Measurements from ENCODE around the gene ZNF234. TPM values are rescaled to one million over a fixed set of nuclear protein-coding genes. Genes with fewer than 3 reads are reported as not detected.

ZNF234 gene
- total RNA-seq, 1 experiment from 2014 or later, result 6.4 TPM

DNA sequence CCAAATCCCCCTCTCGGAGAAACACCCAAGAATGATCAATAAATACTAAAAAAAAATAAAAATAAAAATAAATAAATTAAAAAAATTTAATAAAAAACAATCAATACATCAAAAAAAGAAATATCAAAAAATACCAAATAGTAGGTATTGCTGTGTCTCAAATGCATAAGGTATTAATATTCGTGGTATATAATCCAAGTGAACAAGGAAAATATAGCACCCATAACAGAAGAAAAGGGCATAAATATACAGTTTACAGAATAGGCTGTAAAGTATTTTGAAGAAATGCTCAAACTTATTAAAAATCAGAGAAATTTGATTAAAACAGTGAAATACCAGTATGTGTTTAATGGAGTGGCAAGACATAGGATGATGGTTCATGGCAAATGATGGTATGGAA is 63.4 kb downstream of the ZNF234 start:
- in situ Hi-C loops (cut with HindIII; ENCODE audit: low pct_unique_long_range_greater_than_20kb, low sequenced_read_pairs), result no loop called here
- TF ChIP-seq POLR2AphosphoS5 (IDR thresholded peaks at IDR 0.05; ENCODE audit: low read depth, low read length) (no peak), SIN3A (IDR thresholded peaks at IDR 0.05; ENCODE audit: borderline replicate concordance, insufficient read depth, low read depth, low read length) (no peak), TCF7L2 (IDR thresholded peaks at IDR 0.05; ENCODE audit: low read depth, low read length) (no peak)
- TF ChIP-seq, protein P1, sequence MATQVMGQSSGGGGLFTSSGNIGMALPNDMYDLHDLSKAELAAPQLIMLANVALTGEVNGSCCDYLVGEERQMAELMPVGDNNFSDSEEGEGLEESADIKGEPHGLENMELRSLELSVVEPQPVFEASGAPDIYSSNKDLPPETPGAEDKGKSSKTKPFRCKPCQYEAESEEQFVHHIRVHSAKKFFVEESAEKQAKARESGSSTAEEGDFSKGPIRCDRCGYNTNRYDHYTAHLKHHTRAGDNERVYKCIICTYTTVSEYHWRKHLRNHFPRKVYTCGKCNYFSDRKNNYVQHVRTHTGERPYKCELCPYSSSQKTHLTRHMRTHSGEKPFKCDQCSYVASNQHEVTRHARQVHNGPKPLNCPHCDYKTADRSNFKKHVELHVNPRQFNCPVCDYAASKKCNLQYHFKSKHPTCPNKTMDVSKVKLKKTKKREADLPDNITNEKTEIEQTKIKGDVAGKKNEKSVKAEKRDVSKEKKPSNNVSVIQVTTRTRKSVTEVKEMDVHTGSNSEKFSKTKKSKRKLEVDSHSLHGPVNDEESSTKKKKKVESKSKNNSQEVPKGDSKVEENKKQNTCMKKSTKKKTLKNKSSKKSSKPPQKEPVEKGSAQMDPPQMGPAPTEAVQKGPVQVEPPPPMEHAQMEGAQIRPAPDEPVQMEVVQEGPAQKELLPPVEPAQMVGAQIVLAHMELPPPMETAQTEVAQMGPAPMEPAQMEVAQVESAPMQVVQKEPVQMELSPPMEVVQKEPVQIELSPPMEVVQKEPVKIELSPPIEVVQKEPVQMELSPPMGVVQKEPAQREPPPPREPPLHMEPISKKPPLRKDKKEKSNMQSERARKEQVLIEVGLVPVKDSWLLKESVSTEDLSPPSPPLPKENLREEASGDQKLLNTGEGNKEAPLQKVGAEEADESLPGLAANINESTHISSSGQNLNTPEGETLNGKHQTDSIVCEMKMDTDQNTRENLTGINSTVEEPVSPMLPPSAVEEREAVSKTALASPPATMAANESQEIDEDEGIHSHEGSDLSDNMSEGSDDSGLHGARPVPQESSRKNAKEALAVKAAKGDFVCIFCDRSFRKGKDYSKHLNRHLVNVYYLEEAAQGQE (IDR thresholded peaks at IDR 0.05; ENCODE audit: insufficient read depth in 1 of 2, low read depth in 2 of 2, low read length in 1 of 2), result no peak
- TF ChIP-seq, protein P2, sequence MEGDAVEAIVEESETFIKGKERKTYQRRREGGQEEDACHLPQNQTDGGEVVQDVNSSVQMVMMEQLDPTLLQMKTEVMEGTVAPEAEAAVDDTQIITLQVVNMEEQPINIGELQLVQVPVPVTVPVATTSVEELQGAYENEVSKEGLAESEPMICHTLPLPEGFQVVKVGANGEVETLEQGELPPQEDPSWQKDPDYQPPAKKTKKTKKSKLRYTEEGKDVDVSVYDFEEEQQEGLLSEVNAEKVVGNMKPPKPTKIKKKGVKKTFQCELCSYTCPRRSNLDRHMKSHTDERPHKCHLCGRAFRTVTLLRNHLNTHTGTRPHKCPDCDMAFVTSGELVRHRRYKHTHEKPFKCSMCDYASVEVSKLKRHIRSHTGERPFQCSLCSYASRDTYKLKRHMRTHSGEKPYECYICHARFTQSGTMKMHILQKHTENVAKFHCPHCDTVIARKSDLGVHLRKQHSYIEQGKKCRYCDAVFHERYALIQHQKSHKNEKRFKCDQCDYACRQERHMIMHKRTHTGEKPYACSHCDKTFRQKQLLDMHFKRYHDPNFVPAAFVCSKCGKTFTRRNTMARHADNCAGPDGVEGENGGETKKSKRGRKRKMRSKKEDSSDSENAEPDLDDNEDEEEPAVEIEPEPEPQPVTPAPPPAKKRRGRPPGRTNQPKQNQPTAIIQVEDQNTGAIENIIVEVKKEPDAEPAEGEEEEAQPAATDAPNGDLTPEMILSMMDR (IDR thresholded peaks at IDR 0.05), result no peak
- no peaks in the 10 kb centered on the region for H3K36me3 ChIP-seq (ENCODE audit: control insufficient read depth, insufficient read depth, low read length)
- DNase-seq (ENCODE audit: low read depth, low spot score) (no peak), ATAC-seq (no peak)
- CTCF ChIA-PET, result no interaction called here
- H3K27ac ChIP-seq (ENCODE audit: low read length), result no peak overlapping the region
- POLR2A ChIA-PET, result no interaction called here
- H3K9me3 ChIP-seq (ENCODE audit: control insufficient read depth, insufficient read depth, low read depth, low read length), result no peaks in the 10 kb centered on the region
- intact Hi-C loops (cut with micrococcal nuclease; ENCODE audit: unreplicated experiment), result no loop called here
- no peak overlapping the region for H3K4me3 ChIP-seq (ENCODE audit: low read depth in 2 of 2, low read length in 2 of 2)
- H3K4me1 ChIP-seq (ENCODE audit: control insufficient read depth, insufficient read depth, low read length), result no peaks in the 10 kb centered on the region
- no TSS peak for BruUV-seq (replicated peaks)
- H3K27me3 ChIP-seq (ENCODE audit: control insufficient read depth, insufficient read depth, low read length), result no peaks in the 10 kb centered on the region

DNA sequence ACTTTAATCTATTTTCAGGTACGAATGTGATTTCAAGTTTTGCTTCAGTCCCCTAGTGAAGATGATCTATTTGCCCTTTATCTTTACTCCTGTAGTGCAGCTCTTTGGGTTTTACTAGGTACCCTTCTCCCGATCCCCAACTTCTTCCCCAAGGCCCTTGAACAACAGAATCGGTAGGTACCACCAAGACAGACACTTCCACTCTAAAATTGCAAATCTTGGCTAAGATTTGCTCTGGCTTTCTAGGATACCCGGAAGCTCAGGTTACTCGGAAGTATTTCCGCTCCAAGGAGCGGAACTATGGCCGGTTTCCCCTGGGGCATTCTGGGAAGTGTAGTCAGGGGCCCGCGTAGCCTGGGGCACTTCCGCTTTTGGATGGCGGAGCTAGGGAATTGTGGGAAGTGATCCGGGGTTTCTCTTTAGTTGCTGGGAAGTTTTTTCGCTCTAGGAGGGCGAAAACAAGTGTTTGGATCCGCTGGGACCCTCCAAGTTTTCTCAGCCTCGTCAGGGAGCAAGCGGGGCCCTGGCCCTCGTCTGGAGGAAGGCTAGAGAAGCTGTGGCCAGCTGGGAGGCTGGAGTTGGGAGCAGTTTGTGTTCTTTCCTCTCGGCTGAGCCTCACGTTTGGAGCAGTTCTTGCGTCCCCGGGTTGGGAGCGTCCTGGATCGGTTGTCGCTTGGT is 65.9 kb downstream of the ZNF234 start:
- POLR2A ChIA-PET, result interaction anchor here (0.6 kb wide), 1 partner anchor 319 kb away, joined by 5 read pairs; no protein-coding TSS in a partner anchor
- DNase-seq (ENCODE audit: low read depth, low spot score) (peak; percentile 64), ATAC-seq (peak; percentile 98)
- intact Hi-C loops (cut with micrococcal nuclease; ENCODE audit: unreplicated experiment) (no loop called here), in situ Hi-C loops (cut with HindIII; ENCODE audit: low pct_unique_long_range_greater_than_20kb, low sequenced_read_pairs) (no loop called here)
- no peaks in the 10 kb centered on the region for H3K4me1 ChIP-seq (ENCODE audit: control insufficient read depth, insufficient read depth, low read length)
- peak overlapping the region; percentile 94 for H3K27ac ChIP-seq (ENCODE audit: low read length)
- no peaks in the 10 kb centered on the region for H3K36me3 ChIP-seq (ENCODE audit: control insufficient read depth, insufficient read depth, low read length)
- no peaks in the 10 kb centered on the region for H3K9me3 ChIP-seq (ENCODE audit: control insufficient read depth, insufficient read depth, low read depth, low read length)
- peak overlapping the region; percentile 81 to 83 for H3K4me3 ChIP-seq (ENCODE audit: low read depth in 2 of 2, low read length in 2 of 2)
- no TSS peak for BruUV-seq (replicated peaks)
- CTCF ChIA-PET, result no interaction called here
- H3K27me3 ChIP-seq (ENCODE audit: control insufficient read depth, insufficient read depth, low read length), result no peaks in the 10 kb centered on the region
- TF ChIP-seq, protein P2 (IDR thresholded peaks at IDR 0.05), result no peak
- peak; percentile 69; the same call in 1 of the 2 replicates for TF ChIP-seq POLR2AphosphoS5 (IDR thresholded peaks at IDR 0.05; ENCODE audit: low read depth, low read length)

Other genes starting within 250 kb of the ZNF234 start
- 10.7 TPM for gene ZNF45, start 206.3 kb upstream of the ZNF234 start, total RNA-seq (2021; ENCODE audit: unreplicated experiment)
- gene ZNF221, start 190.3 kb upstream of the ZNF234 start, total RNA-seq (2021; ENCODE audit: unreplicated experiment), result 2.8 TPM
- gene ZNF155, start 157.4 kb upstream of the ZNF234 start, total RNA-seq (2021; ENCODE audit: unreplicated experiment), result 5.0 TPM
- gene ZNF230, start 138.6 kb upstream of the ZNF234 start, total RNA-seq (2021; ENCODE audit: unreplicated experiment), result 4.2 TPM
- gene ZNF222, start 116.2 kb upstream of the ZNF234 start, total RNA-seq (2021; ENCODE audit: unreplicated experiment), result 3.1 TPM
- gene ZNF223, start 89.5 kb upstream of the ZNF234 start, total RNA-seq (2021; ENCODE audit: unreplicated experiment), result 2.2 TPM
- gene ZNF284, start 69.4 kb upstream of the ZNF234 start, total RNA-seq (2021; ENCODE audit: unreplicated experiment), result 0.87 TPM
- 13.4 TPM for gene ZNF224, start 47.2 kb upstream of the ZNF234 start, total RNA-seq (2021; ENCODE audit: unreplicated experiment)
- 3.5 TPM for gene ZNF225, start 28.2 kb upstream of the ZNF234 start, total RNA-seq (2021; ENCODE audit: unreplicated experiment)
- gene ZNF226, start 23.5 kb downstream of the ZNF234 start, total RNA-seq (2021; ENCODE audit: unreplicated experiment), result 21.7 TPM
- gene ZNF227, start 71.0 kb downstream of the ZNF234 start, total RNA-seq (2021; ENCODE audit: unreplicated experiment), result 15.4 TPM
- gene ZNF233, start 118.3 kb downstream of the ZNF234 start, total RNA-seq (2021; ENCODE audit: unreplicated experiment), result 1.8 TPM
- 5.1 TPM for gene ZNF235, start 163.5 kb downstream of the ZNF234 start, total RNA-seq (2021; ENCODE audit: unreplicated experiment)
- gene ZNF112, start 215.1 kb downstream of the ZNF234 start, total RNA-seq (2021; ENCODE audit: unreplicated experiment), result 4.3 TPM

All from Panc1 (cell line).